ENCODE data around the gene SERTAD4. TPM values are rescaled to one million over a fixed set of nuclear protein-coding genes. Genes with fewer than 3 reads are reported as not detected.

The SERTAD4 gene
- total RNA-seq, 1 experiment from 2014 or later, result 3.9 TPM

- no peak overlapping the region for H3K4me2 ChIP-seq (ENCODE audit: insufficient read depth, insufficient read length, low read length)
- no peak overlapping the region for H2AK5ac ChIP-seq (ENCODE audit: insufficient read length, low read length)
- H3K27me3 ChIP-seq (ENCODE audit: insufficient read depth, low read length), result no peaks in the 10 kb centered on the region
- H3T11ph ChIP-seq (ENCODE audit: low read length), result no peak overlapping the region
- no peaks in the 10 kb centered on the region for H3K79me1 ChIP-seq (ENCODE audit: insufficient read depth, low read depth, low read length, poor library complexity, severe bottlenecking)
- TF ChIP-seq, protein P1, sequence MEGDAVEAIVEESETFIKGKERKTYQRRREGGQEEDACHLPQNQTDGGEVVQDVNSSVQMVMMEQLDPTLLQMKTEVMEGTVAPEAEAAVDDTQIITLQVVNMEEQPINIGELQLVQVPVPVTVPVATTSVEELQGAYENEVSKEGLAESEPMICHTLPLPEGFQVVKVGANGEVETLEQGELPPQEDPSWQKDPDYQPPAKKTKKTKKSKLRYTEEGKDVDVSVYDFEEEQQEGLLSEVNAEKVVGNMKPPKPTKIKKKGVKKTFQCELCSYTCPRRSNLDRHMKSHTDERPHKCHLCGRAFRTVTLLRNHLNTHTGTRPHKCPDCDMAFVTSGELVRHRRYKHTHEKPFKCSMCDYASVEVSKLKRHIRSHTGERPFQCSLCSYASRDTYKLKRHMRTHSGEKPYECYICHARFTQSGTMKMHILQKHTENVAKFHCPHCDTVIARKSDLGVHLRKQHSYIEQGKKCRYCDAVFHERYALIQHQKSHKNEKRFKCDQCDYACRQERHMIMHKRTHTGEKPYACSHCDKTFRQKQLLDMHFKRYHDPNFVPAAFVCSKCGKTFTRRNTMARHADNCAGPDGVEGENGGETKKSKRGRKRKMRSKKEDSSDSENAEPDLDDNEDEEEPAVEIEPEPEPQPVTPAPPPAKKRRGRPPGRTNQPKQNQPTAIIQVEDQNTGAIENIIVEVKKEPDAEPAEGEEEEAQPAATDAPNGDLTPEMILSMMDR (conservative IDR thresholded peaks at IDR 0.05), result no peak
- H4K91ac ChIP-seq (ENCODE audit: insufficient read length, low read depth, low read length), result no peak overlapping the region
- H3K27ac ChIP-seq (ENCODE audit: insufficient read length, low read depth, low read length), result no peak overlapping the region
- DNase-seq, result no peak
- Mint-ChIP-seq H3K4me1 (peaks cover 11 to 12% of the 10 kb centered on the region in 2 experiments), H3K9me3 (no peaks in the 10 kb centered on the region), H3K4me3 (no peak overlapping the region; a peak in 1 of 5 replicates), H3K27ac (no peak overlapping the region), H3K27me3 (ENCODE audit: low read depth) (no peaks in the 10 kb centered on the region; the same call in none of the 2 replicates), H3K36me3 (ENCODE audit: insufficient read depth in 1 of 3, low read depth in 3 of 3) (no peaks in the 10 kb centered on the region)
- H3K23me2 ChIP-seq (ENCODE audit: insufficient read length, low read depth, low read length, poor library complexity, severe bottlenecking), result no peaks in the 10 kb centered on the region
- no peak overlapping the region for H3K18ac ChIP-seq (ENCODE audit: insufficient read length, low read depth, low read length)
- no peak overlapping the region for H3K9ac ChIP-seq (ENCODE audit: extremely low read depth, insufficient read length, low read length)
- H2BK12ac ChIP-seq (ENCODE audit: insufficient read length, low read depth, low read length), result no peak overlapping the region
- H2BK15ac ChIP-seq (ENCODE audit: low read depth, low read length), result no peak overlapping the region
- no peak overlapping the region for H2BK5ac ChIP-seq (ENCODE audit: insufficient read length, low read length)
- no peak overlapping the region for H3K56ac ChIP-seq (ENCODE audit: insufficient read length, low read depth, low read length)
- H3K4me1 ChIP-seq (ENCODE audit: insufficient read depth, low read length), result peaks cover 5% of the 10 kb centered on the region; the same call in 1 of the 2 replicates
- no peak overlapping the region for H2BK20ac ChIP-seq (ENCODE audit: low read depth, low read length, poor library complexity, severe bottlenecking)
- H3K14ac ChIP-seq (ENCODE audit: insufficient read depth, low read length), result no peak overlapping the region
- no peaks in the 10 kb centered on the region for H3K79me2 ChIP-seq (ENCODE audit: insufficient read depth, low read length)
- H4K20me1 ChIP-seq (ENCODE audit: control insufficient read depth, insufficient read depth, insufficient read length), result no peaks in the 10 kb centered on the region
- H2AFZ ChIP-seq (ENCODE audit: low read length), result peak overlapping the region; percentile 45
- H2BK120ac ChIP-seq (ENCODE audit: low read depth, low read length, poor library complexity, severe bottlenecking), result no peak overlapping the region
- no peak overlapping the region for H3K23ac ChIP-seq (ENCODE audit: insufficient read length, low read depth, low read length)
- no peaks in the 10 kb centered on the region for H3K9me3 ChIP-seq (ENCODE audit: control insufficient read depth, low read depth, low read length)
- no peak overlapping the region for H4K8ac ChIP-seq (replicated peaks; ENCODE audit: insufficient read length, low read depth, low read length)
- no CpG with 5 or more reads among the region's 5 CpGs for WGBS (ENCODE audit: extremely low coverage, insufficient read length, low lambda C conversion rate)
- H4K5ac ChIP-seq (ENCODE audit: insufficient read length, low read depth, low read length), result no peak overlapping the region
- no peak overlapping the region for H3K4ac ChIP-seq (ENCODE audit: low read depth, low read length)
Measured at GRCh38 chr1:210223226-210223904, 9.2 kb upstream of the SERTAD4 start.

All from H9 (cell line).